ENCODE results near the gene CAMK1.

DNA sequence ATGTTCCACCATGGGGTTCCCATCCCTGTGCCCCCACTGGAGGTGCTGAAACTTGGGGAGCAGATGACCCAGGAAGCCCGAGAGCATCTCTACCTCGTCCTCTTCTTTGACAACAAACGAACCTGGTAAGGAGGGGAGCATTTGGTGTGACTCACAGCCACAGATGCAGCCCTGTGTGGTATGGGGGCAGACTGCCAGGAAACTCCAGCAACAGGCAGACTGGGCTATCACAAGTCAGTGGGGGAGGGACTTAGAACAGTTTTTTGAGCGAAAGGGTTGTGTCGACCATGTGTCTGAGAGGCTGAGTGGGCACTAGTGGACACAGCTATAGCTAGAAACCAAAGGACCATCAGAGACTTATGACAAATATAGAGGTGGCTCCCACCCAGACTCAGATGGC is 23.4 kb downstream of the CAMK1 start:
- TF ChIP-seq CTCF (IDR thresholded peaks at IDR 0.05; ENCODE audit: low read length) (no peak), EZH2 (IDR thresholded peaks at IDR 0.05; ENCODE audit: borderline replicate concordance, low read length) (no peak)
